Measurements from ENCODE around the gene DRG2.

Gene DRG2

DNA sequence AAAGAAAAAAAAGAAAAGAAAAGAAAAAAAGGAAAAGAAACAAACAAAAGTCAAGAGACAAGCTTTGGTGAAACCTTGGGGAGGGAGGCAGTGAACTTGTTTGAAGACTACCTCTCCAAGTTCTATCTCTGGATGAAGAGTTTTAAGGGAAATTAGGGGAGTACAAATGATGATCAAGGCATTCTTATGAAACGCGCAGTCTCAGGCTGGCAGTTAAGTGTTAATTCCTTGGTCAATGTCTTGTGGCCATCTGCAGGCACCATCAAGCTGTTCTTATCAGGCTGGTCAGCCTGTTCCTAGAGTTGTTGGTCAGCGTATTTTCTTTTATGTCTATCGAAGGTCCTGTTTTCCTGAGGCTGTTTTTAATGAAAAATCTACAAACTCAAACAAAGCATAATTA lies 8.2 kb upstream of the DRG2 start:
- FAIRE-seq, result no peak

DNA sequence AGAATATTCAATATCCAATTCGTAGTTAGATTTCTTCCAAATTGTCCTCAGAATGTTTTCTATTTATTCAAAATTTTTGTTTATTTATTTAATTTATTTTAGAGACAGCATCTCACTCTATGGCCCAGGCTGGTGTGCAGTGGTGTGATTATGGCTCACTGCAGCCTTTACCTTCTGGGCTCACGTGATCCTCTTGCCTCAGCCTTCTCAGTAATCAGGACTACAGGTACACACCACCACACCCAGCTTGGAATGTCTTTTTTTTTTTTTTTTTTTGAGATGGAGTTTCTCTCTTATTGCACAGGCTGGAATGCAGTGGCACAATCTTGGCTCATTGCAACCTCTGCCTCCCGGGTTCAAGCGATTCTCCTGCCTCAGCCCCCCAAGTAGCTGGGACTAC lies 3.5 kb upstream of the DRG2 start:
- no peak for FAIRE-seq

DNA sequence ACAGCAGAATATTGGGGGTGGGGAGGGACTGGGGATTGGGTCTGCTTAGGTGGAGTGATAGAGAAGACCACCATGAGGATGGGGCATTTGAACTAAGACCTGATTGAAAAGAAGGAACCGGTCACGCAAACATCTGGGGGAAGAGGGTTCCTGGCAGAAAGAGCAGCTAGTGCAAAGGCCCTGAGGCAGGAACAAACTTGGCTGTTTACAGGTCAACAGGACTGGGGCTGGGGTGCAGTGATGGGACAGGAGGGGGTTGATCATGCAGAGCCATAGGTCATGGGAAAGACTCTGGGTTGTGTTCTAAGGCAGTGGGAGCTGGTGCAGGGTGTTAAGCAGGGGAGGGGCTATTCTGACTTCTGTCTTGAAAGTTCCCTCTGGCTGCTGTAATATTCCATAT lies 1.9 kb downstream of the DRG2 start:
- FAIRE-seq, result no peak

DNA sequence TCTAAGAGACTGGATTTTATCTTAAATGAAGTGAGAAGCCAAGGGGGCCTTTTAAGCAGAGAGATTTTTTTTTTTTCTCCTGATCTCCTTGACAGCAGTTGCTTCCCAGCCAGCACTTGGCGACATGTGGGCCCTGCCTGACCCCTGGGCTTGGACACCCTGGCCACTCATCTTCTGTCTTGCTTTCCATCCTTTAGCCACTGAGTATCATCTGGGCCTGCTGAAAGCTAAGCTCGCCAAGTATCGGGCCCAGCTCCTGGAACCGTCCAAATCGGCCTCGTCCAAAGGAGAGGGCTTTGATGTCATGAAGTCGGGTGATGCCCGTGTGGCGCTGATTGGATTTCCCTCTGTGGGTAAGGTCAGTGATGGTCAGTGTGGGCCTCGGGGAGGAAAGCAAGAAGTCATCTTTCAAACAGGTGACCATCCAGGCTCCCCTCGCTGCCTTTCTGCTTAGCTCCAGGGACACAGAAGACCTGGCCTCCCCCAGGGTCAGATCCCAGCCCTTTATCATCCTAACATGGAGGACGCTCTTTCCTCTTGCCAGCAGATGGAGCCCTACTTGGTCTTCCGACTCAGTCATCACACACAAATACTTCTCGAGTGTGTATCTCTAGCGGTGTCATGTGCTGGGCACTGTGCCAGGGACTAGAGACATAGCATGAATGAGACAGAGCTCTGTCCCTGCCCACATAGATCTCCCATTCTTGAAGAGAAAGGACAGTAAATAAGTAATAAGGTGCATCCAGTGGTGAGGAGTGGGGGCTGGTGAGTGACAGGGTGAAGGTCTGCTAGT lies 6.1 kb downstream of the DRG2 start:
- FAIRE-seq, result no peak

DNA sequence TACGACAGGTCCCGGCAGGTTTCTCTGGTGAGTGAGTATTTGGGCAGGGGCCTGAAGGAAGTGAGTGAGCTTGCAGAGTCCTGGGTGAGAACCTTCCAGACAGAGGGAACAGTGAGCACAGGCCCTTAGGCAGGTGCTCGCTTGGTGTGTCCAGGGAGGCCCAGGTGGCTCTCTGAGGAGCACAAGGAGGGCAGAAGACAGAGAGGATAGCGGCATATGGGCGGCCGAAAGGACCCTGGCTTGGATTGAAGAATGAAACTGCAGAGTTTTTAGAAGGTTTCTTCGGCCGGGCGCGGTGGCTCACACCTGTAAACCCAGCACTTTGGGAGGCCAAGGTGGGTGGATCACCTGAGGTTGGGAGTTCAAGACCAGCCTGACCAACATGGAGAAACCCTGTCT lies 6.7 kb downstream of the DRG2 start:
- FAIRE-seq, result no peak

DNA sequence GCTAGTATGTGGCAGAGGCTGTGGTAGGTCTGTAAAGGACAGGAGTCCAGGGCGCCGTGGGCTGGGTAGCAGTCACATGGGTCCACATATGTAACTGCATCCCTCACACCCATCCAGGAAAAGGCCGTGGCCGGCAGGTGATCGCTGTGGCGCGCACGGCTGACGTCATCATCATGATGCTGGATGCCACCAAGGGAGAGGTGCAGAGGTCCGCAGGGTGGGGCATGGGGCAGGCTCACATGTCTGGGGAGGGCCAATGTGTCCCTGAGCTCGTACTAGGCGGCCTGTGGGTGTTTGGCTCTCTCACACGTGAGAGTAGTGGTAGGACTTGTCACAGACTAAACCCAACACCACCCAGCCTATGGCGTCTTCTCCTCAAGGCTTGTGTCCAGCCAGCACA lies 11.8 kb downstream of the DRG2 start:
- no peak for FAIRE-seq

DNA sequence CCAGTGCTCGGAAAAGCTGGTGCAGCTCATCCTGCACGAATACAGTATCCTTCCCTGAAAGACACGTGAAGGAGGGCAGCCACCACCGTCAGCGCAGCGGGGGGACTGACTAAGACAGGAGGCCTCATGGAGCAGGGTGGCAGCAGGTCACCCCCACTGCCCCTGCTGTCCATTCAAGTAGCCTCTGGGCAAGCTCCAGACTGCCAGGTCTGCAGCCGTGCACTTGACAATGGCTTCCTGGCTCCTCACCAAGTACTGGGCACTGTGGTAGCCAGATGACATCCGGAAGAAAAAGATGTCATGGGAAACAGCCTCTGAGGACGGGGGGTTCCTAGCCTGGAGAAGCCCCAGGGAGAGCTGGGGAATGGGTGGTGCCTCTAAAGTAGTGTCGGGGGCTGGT lies 12.9 kb downstream of the DRG2 start:
- no peak for FAIRE-seq

DNA sequence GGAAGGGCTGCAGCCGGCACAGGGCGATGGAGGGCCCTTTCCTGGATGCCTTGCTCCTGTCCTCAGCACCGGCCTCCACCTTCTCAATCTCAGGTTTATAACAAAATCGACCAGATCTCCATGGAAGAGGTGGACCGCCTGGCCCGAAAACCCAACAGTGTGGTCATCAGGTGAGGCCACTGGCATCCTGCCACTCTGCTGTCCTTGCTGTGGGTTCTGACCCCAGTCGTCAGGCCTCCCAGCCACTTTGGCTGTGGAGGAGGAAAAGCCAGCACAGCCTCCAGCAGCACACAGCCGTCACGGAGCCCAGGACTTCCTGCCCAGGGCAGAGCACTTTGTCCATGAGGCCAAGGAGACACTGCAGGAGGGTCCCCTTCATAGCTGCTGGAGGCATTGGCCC lies 14.1 kb downstream of the DRG2 start:
- no peak for FAIRE-seq

DNA sequence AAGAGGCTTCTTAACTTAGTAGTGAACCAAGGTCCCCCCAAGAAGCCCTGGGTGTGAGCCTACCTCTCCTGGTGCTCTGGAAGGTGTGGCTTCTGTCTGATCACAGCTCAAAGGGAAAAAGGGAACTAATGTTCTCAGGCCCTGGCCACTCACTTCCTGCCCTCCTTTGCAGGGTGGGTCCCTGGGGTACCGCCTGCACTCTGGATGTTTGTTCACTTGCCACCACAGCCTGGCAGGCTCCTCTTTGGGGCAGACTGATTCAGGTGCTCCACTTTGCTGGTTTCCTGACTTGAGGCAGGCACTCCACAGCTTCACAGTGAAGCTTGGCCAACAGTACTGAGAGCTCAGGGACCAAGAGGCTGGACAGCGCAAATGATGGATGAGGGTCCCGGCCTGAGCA lies 14.9 kb downstream of the DRG2 start:
- FAIRE-seq, result no peak

DNA sequence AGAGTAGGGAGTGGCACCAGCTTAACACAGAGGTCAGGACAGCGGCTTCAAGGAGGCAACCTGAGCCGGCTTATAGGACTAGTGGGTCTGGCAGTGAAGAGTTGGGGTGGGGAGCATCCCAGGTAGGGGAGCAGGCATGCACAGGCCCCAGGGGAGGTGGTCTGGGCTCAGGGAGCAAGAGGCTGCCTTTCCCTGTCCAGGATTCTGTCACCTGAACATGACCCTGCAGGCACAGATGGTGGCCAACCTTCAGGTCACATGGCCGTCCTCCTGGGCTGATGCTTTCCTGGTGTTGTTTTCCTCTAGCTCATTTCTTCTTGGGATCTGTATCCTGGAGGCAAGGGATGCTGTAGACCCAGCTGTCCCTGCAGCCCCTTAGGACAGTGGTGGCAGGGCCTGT lies 17.3 kb downstream of the DRG2 start:
- no peak for FAIRE-seq

DNA sequence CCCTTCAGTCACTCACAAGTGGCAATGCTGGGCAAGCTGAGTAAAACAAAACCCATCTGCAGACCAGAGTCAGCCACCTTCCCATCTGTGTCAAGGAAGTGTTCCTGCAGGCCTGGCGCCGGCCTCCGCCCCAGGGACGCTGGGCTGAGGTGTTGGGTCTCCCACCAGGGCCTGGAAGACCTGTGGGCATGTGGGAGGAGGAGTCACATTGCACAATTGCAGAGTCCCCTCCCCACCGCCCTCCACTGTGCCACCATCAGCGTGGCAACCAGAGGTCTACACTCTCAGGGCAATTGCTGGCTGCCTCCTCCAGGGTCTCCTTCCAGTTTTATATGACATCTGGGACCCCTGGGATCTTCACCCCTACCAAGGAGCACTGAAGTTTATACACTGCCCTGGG lies 17.8 kb downstream of the DRG2 start:
- FAIRE-seq, result no peak

DNA sequence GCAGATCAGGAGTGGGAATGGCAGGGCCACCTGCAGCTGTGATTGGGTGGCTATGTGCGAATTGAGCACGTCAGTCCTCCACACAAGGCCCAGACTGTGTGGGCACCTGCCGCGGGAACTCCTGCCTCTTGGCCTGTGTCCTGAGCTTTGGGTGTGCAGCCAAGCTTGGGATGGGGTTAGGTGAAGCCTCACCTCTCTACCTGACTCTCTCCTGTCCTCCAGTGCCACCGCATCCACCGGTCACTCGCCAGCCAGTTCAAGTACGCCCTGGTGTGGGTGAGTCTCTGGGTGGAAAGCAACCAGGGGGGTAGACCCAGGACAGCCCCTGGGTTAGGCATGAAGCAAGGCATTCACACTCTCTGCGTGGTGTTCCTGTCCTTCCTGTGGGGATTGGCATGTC lies 18.5 kb downstream of the DRG2 start:
- no peak for FAIRE-seq

DNA sequence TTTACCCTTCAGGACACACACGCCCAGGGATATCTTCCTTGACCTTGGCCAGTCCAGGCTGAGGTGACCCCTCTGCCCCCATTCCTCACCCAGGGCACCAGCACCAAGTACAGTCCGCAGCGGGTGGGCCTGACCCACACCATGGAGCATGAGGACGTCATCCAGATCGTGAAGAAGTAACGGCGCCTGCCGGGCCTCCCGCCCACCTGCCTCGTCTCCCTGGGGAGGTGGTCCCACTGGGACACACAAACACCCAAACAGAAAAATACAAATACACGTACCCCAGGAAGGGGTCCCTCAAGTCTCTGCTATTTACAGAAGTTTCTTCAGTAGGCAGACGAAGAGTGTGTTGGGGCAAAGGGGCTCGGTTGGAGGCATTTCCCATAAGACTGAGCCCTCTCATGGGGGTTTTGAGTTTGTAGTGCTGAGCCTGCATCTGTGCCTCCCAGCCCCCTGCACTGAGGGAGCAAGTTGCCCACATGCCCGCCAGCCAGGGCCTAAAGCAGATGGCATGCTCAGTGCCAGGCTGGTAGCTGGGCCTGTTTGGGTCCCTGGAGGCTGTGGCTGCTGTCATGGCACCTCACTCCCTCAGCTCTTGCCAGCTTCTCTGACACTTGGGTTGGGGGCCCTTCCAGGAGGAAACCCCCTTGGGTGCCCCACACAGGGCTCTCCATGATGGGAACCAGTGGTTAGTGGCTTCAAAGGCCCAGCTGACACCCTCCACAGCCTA lies 19.5 kb downstream of the DRG2 start:
- FAIRE-seq, result no peak

DNA sequence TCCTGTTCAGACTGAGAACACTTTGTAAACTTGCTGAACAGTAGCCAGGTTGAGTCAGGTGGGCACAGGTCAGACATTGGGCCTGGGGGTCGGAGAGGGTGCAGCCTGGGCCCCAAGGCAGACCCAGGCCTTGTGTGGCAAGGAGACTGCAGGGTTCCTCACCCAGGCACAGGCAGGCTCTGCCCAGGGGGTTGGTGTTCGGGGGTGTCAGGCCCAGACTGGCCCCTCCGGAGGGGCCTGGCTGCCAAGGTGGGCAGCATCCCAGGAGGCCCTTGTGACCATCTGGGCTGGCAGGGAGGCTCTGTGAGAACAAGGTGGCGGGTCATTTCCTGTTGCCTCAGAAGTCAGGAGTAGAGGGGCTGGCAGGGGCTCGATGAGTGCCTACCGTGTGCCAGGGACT lies 20.2 kb downstream of the DRG2 start:
- FAIRE-seq, result no peak

DNA sequence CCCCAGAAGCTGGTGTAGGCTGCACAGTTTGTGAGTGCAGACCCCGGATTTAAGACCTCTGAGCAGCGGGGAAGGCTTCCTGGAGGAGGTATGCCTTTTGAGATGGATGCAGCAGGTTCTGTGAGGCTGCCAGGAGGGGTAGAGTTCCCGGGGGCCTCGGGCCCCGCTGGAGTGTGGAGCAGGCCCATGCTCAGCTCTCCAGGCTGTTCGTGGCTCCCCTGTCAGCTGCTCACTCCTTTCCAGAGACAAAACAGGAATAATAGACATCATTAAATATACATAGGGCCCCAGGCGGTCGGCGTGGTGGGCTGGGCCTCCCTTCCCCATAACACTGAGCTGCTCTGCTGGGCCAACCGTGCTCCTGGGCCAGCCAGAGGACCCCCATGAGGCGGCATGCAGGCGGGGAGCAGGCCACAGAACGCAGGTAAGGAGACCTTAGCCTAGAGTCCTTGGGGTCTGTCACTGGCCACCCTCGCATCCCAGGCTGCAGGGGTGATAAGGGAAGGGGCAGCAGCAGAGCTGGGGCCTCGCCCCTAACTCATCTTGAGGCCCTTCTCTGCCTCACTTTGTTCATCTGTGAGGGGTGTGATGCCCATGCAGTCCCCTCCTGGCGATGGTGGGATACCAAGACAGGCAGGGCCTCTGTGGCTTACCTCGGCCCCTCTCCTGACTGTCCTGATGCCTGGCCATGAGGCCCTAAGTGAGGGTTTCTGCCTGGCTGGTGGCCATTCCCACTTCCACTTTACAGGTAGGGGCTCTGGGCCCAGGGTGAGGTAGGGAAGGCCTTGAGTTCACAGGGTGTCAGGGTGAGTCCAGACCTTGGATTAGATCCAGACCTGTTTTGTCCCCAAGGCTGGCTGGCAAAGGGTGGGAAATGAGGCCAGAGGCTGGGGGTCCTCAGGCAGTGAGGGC lies 20.9 kb downstream of the DRG2 start, which contains the start of gene MYO15A:
Gene MYO15A, plus strand, starts transcription at position 356 of the 912 bp plus-strand sequence. CDS start 10,045 bp downstream, outside the sequence.
- FAIRE-seq, result no peak

DNA sequence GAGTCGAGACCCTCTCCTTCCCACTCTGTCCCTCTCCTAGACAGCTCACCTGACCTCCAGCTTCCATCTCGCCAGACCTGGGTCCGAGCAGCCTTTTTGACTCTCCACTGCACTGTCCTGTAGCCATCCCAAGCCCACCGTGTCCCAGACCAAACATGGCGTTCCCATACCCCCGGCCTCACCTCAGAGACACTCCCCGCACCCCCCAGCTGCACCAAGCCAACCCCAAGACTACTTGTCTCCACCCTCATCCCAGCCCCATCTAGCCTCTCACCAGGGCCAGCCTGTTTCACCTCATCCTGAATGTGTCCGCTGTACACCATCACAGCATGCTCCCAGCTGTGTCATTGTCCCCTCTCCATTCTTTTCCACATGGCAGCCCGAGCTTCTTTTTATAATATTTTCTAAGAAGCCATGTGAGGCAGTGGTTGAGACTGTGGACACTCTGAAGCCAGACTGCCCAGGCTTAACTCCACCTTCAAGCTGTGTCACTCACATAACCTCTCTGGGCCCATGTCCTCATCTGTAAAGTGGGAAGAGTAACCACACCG lies 22.3 kb downstream of the DRG2 start:
- FAIRE-seq, result no peak

DNA sequence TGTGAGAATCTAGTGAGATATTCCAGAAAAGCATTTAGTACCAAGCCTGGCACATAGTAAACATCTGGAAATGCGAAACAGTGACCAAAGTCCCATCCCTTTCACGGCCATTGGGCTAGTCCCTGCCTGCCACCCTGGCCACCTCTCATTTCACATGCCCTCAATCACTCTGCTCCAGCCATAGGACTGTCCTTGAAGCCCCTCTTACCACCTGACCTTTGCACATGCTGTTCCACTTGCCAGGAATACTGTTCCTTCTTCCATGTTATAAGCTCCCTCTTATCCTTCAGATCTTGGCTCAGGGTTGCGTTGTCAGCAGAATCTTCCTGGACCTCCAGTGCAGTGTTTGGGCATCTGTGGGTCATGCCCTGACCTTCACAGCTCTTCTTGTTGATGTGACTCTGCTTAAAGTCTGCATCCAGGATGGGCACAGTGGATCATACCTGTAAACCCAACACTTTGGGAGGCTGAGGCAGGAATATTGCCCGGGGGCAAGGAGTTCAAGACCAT lies 22.9 kb downstream of the DRG2 start:
- FAIRE-seq, result no peak

DNA sequence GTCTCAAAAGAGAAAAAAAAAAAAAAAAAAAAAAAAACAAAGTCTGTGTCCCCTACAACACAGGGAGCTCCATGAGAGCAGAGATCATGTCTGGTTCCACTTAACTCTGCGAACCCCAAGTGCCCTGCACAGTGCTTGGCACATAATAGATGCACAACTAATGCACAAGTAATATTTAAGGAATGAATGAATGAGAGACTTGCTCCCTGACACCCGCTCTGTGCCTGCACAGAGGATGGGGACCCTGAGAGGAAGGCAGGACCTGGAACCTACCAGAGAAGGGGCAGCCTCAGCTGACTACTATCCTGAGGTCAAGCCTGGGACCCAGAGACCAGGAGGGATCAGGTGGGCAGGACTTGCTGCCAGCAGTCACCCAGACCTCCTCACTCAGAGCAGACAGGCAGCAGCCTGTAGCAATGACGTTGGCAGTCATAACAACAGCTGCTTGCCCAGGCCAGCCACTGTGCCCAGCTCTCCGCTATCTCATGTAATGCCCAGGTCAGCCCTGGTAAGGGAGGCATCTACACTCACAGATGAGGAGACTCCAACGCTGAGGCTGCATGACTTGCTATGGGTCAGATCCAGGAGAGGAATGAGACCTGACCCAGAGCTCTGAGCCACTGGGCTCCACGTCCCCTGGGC lies 23.7 kb downstream of the DRG2 start:
- FAIRE-seq, result no peak

DNA sequence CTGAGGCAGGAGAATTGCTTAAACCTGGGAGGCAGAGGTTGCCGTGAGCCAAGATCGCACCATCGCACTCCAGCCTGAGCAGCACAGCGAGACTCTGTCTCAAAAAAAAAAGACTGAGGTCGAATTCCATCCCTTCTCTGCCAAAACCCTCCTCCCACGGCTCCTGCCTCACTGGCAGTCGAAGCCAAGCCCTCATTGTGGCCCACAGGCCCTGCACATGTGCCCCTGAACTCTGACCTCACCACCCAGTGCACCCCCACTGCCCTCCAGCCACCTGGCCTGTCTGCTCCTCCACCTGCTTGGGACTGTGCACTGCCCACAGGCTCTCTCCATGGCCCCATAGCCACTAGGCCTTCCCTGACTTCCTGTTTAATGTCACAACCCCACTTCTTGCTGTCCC lies 27.8 kb downstream of the DRG2 start:
- FAIRE-seq, result no peak

DNA sequence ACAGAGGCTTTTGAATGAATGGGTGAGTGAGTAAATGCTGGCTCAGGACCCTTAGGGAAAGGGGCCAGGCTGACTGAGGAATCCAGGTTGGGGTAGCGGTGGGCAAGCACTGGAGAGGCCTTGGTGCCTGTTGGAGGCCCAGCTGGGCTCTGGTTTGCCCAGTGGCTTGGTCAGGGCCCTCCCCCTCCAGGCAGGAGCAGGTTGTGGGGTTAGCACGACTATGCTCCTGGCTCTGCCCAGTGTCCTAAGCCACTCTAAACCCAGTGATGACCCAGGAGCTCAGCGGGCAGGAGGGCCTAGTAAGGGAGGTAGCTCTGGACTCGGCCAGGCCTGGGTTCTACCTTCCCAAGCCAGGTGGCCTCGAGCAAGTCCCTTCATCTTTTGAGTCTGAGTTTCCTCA lies 28.3 kb downstream of the DRG2 start:
- no peak for FAIRE-seq

DNA sequence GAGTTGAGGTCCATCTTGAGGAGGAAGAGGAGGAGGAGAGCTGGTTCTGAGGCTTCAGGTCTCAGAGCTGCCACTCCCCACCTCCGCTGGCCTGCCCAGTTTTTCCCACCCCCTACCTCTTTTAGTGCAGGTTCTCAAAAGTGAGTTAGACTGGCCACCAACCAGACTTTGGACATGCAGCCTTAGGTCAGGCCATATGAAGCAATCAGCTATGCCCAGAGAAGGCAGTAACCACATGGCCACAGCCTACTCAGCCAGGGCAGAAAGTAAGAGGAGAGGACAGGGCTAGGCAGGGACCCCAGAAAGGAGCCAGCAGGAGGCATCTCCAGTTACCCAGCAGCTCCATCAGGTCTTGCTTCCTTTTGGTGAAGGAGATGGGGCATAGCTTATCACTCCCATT lies 29.8 kb downstream of the DRG2 start:
- FAIRE-seq, result no peak
